SK-N-SH (cell line): ENCODE results near the gene DCTN3.

Source experiments
- CHD2 ChIP-seq: fragments of 150-350 bp; IDR thresholded peaks from 2 replicates; pipeline ENCODE4 v1.6.1; 2018; ENCODE audit warnings: low read length; ENCODE audit not compliant: partially characterized antibody
- FOXJ3 ChIP-seq: sonication (generic); formaldehyde crosslinking; IDR thresholded peaks from 2 replicates; pipeline ENCODE4 v1.5.1; 2020; ENCODE audit warnings: mild to moderate bottlenecking, missing genetic modification reagents
- MEF2A ChIP-seq: IDR thresholded peaks from 2 replicates; pipeline ENCODE4 v1.4.0; 2012; ENCODE audit warnings: low read depth, borderline replicate concordance
- NRF1 ChIP-seq: IDR thresholded peaks from 2 replicates; pipeline ENCODE4 v1.6.1; 2012; ENCODE audit warnings: low read depth, mild to moderate bottlenecking, low read length
- POLR2AphosphoS5 ChIP-seq: IDR thresholded peaks from 2 replicates; pipeline ENCODE4 v1.6.1; 2012; ENCODE audit warnings: low read depth, low read length
- SMC3 ChIP-seq: IDR thresholded peaks from 2 replicates; pipeline ENCODE4 v1.6.1; 2012; ENCODE audit warnings: low read depth, low read length, improper control_type of control experiment
- TCF12 ChIP-seq: IDR thresholded peaks from 2 replicates; pipeline ENCODE4 v1.4.0; 2012
- USF2 ChIP-seq: fragments of 150-350 bp; IDR thresholded peaks from 2 replicates; pipeline ENCODE4 v1.6.1; 2017; ENCODE audit warnings: antibody characterized with exemption, low read length, low read depth, borderline replicate concordance
- TF ChIP-seq, protein P1 (sequence below): fragments of 200-600 bp; sonication (generic); IDR thresholded peaks from 2 replicates; pipeline ENCODE4 v1.6.1; 2017; ENCODE audit warnings: antibody characterized with exemption, mild to moderate bottlenecking, moderate library complexity
- TF ChIP-seq, protein P2 (sequence below): IDR thresholded peaks from 2 replicates; pipeline ENCODE4 v1.4.0; 2012; ENCODE audit warnings: low read depth

DNA sequence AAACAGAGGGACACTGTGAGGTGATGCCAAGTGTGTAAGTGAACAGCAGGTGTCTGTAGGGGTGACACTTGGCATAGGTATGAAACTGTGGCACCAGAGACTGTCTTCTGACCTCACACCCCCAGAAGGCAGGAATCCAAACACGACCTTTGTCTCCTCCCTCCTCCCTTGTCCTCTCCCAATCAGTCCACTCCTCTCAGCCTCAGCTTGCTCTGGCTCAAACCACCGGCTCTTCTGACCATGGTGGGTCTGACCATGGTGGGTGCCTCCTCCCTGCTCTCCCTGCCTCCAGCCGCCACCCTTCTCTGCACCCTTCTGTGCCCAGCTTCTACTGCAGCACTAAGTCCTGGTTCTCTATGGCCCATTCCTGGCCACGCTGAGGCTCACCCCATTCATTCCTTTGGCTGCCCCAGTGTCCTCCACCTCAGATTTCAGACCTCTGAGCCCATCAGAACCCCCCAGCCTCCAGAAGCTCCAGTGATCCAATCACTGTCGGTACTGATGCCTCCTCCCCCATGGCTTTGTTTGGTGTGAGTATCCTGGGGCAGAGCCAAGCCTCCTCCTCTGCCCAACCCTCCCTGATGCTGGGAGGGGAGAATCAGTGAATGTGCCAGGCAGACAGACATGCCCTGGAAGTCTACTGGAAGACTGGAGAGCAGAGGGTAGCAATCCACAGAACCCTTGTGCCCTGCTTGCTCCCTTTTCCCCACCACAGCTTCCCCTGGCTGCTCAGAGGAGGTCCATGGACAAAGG is 10.3 kb upstream of the DCTN3 start:
- TF ChIP-seq, protein P1, sequence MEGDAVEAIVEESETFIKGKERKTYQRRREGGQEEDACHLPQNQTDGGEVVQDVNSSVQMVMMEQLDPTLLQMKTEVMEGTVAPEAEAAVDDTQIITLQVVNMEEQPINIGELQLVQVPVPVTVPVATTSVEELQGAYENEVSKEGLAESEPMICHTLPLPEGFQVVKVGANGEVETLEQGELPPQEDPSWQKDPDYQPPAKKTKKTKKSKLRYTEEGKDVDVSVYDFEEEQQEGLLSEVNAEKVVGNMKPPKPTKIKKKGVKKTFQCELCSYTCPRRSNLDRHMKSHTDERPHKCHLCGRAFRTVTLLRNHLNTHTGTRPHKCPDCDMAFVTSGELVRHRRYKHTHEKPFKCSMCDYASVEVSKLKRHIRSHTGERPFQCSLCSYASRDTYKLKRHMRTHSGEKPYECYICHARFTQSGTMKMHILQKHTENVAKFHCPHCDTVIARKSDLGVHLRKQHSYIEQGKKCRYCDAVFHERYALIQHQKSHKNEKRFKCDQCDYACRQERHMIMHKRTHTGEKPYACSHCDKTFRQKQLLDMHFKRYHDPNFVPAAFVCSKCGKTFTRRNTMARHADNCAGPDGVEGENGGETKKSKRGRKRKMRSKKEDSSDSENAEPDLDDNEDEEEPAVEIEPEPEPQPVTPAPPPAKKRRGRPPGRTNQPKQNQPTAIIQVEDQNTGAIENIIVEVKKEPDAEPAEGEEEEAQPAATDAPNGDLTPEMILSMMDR, result no peak
- TF ChIP-seq USF2 (no peak), SMC3 (no peak), TCF12 (no peak), NRF1 (no peak), CHD2 (no peak), MEF2A (no peak), FOXJ3 (no peak), POLR2AphosphoS5 (no peak)
- TF ChIP-seq, protein P2, sequence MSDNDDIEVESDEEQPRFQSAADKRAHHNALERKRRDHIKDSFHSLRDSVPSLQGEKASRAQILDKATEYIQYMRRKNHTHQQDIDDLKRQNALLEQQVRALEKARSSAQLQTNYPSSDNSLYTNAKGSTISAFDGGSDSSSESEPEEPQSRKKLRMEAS, result no peak
